HEK293 (cell line): ENCODE data around the gene TACC2.

Source experiments
- CTCF ChIA-PET: fragments of 350-600 bp; formaldehyde crosslinking; extraction: SDS; loops from one replicate; lab custom pipeline; 2021; ENCODE audit warnings: antibody characterized with exemption; lab: Yijun Ruan, JAX
- POLR2A ChIA-PET: fragments of 300-600 bp; formaldehyde crosslinking; extraction: SDS; loops from one replicate; lab custom pipeline; 2020; ENCODE audit warnings: antibody characterized with exemption, inconsistent platforms; lab: Yijun Ruan, JAX
- H3K27ac ChIP-seq: fragments of 200-500 bp; sonication (Bioruptor generic); 2 replicates; pipeline ENCODE4 v1.5.1; 2014; ENCODE audit warnings: low read depth, low read length, control low read depth, inconsistent platforms; ENCODE audit errors: extremely low read depth
- H3K36me3 ChIP-seq, 2 experiments: fragments of 200-500 bp in 1 of 2; sonication (Bioruptor generic) in 1 of 2; 1 replicate in 1 of 2; 2 replicates in 1 of 2; pipeline ENCODE4 v1.5.1; 2014 to 2017; ENCODE audit warnings: inconsistent platforms in 2 of 2, low read length in 2 of 2; ENCODE audit not compliant: control insufficient read depth in 2 of 2, insufficient read depth in 1 of 2
- H3K4me1 ChIP-seq: fragments of 200-500 bp; sonication (Bioruptor generic); 2 replicates; pipeline ENCODE4 v1.5.1; 2014; ENCODE audit warnings: mild to moderate bottlenecking, low read length, inconsistent platforms; ENCODE audit not compliant: control insufficient read depth, insufficient read depth
- H3K4me3 ChIP-seq: 2 replicates; pipeline ENCODE4 v1.5.1; 2011; ENCODE audit warnings: low read depth, mild to moderate bottlenecking, control low read depth, low read length, moderate library complexity
- H3K9me3 ChIP-seq: fragments of 200-500 bp; sonication (Bioruptor generic); 2 replicates; pipeline ENCODE4 v1.5.1; 2014; ENCODE audit warnings: low read depth, low read length, inconsistent platforms; ENCODE audit not compliant: control insufficient read depth, insufficient read depth
- GLI2 ChIP-seq: fragments of 450-650 bp; formaldehyde crosslinking; IDR thresholded peaks from 2 replicates; pipeline ENCODE4; 2017; ENCODE audit warnings: missing biosample characterization, missing genetic modification characterization, low read depth, borderline replicate concordance
- HOXA7 ChIP-seq: sonication (generic); formaldehyde crosslinking; IDR thresholded peaks from 2 replicates; pipeline ENCODE4 v1.8.1; 2022; ENCODE audit warnings: missing genetic modification reagents, borderline replicate concordance
- MEIS1 ChIP-seq: sonication (generic); formaldehyde crosslinking; IDR thresholded peaks from 2 replicates; pipeline ENCODE4 v1.8.1; 2022; ENCODE audit warnings: missing genetic modification reagents, mild to moderate bottlenecking, borderline replicate concordance
- PRDM6 ChIP-seq: fragments of 450-650 bp; formaldehyde crosslinking; IDR thresholded peaks from 2 replicates; pipeline ENCODE4 v1.5.1; 2017; ENCODE audit warnings: missing biosample characterization, missing genetic modification characterization
- ZFP69B ChIP-seq: fragments of 450-650 bp; formaldehyde crosslinking; IDR thresholded peaks from 2 replicates; pipeline ENCODE4 v1.5.1; 2016; ENCODE audit warnings: missing biosample characterization, missing genetic modification characterization
- ZNF274 ChIP-seq, 2 experiments: fragments of 200-500 bp in 1 of 2; fragments of 450-650 bp in 1 of 2; sonication (Bioruptor generic) in 1 of 2; formaldehyde crosslinking in 1 of 2; IDR thresholded peaks; 2 replicates each; pipeline versions ENCODE4 v1.5.1 to v1.6.1; 2014 to 2016; ENCODE audit warnings: borderline replicate concordance in 1 of 2, inconsistent platforms in 1 of 2, low read length in 1 of 2, missing biosample characterization in 1 of 2, missing genetic modification characterization in 1 of 2
- ZNF398 ChIP-seq: fragments of 450-650 bp; formaldehyde crosslinking; IDR thresholded peaks from 2 replicates; pipeline ENCODE4 v1.5.1; 2017; ENCODE audit warnings: missing biosample characterization, missing genetic modification characterization
- ZNF449 ChIP-seq: fragments of 450-650 bp; formaldehyde crosslinking; IDR thresholded peaks from 2 replicates; pipeline ENCODE4 v1.5.1; 2017; ENCODE audit warnings: missing biosample characterization, mild to moderate bottlenecking, missing genetic modification characterization, moderate library complexity
- ZNF549 ChIP-seq: fragments of 450-650 bp; IDR thresholded peaks from 2 replicates; pipeline ENCODE4 v1.5.1; 2018; ENCODE audit warnings: missing biosample characterization, missing genetic modification characterization, mild to moderate bottlenecking, inconsistent platforms, moderate library complexity
- ZNF623 ChIP-seq: fragments of 450-650 bp; formaldehyde crosslinking; IDR thresholded peaks from 2 replicates; pipeline ENCODE4 v1.5.1; 2016; ENCODE audit warnings: missing biosample characterization, missing genetic modification characterization
- ZNF654 ChIP-seq: fragments of 450-650 bp; formaldehyde crosslinking; IDR thresholded peaks from 2 replicates; pipeline ENCODE4 v1.5.1; 2016; ENCODE audit warnings: low read depth, missing biosample characterization, missing genetic modification characterization
- ZNF692 ChIP-seq: fragments of 450-650 bp; formaldehyde crosslinking; IDR thresholded peaks from 2 replicates; pipeline ENCODE4 v1.5.1; 2016; ENCODE audit warnings: missing biosample characterization, missing genetic modification characterization

TACC2 gene

GRCh38 chr10:122122493-122122892 is 133.5 kb downstream of the TACC2 start:
- ChIA-PET POLR2A (interaction anchor here (0.6 to 0.7 kb wide), 2 partner anchors 16 to 145 kb away, joined by 3 read pairs; no protein-coding TSS in a partner anchor), CTCF (interaction anchor here (1.3 to 1.4 kb wide), 2 partner anchors 10 to 68 kb away, joined by 3 to 5 read pairs; no protein-coding TSS in a partner anchor)
- Histone ChIP-seq H3K9me3 (no peaks in the 10 kb centered on the region), H3K27ac (no peak overlapping the region), H3K4me1 (peaks cover 2% of the 10 kb centered on the region), H3K4me3 (no peak overlapping the region), H3K36me3 (no peaks in the 10 kb centered on the region)
- TF ChIP-seq ZNF692 (tag by site-specific recombination) = peak; percentile 83
- TF ChIP-seq ZFP69B (tag by site-specific recombination) = peak; percentile 83
- TF ChIP-seq GLI2 (tag by site-specific recombination) = no peak

GRCh38 chr10:122123186-122123585 is 134.2 kb downstream of the TACC2 start:
- TF ChIP-seq ZNF623 (tag by site-specific recombination) (no peak), GLI2 (tag by site-specific recombination) (no peak), ZNF398 (tag by site-specific recombination) (no peak), ZNF449 (tag by site-specific recombination) (no peak), ZNF549 (tag by site-specific recombination) (no peak), ZNF274 (IDR thresholded peaks at IDR 0.05; ENCODE audit: low read length) (no peak), ZNF274 (tag by site-specific recombination; IDR thresholded peaks at IDR 0.05; ENCODE audit: borderline replicate concordance) (no peak), ZNF654 (tag by site-specific recombination) (no peak), MEIS1 (CRISPR knock-in tag) (no peak)
- POLR2A ChIA-PET = no interaction called here
- CTCF ChIA-PET = no interaction called here
- Histone ChIP-seq H3K36me3 (no peaks in the 10 kb centered on the region), H3K9me3 (no peaks in the 10 kb centered on the region), H3K4me3 (no peak overlapping the region), H3K27ac (no peak overlapping the region), H3K4me1 (peaks cover 9% of the 10 kb centered on the region)

- Histone ChIP-seq H3K9me3 (no peaks in the 10 kb centered on the region), H3K4me3 (no peak overlapping the region), H3K4me1 (peaks cover 12% of the 10 kb centered on the region), H3K36me3 (no peaks in the 10 kb centered on the region), H3K27ac (no peak overlapping the region)
- no peak for TF ChIP-seq HOXA7
- TF ChIP-seq ZNF274 (IDR thresholded peaks at IDR 0.05; ENCODE audit: low read length) = no peak
- TF ChIP-seq ZNF274 (tag by site-specific recombination; IDR thresholded peaks at IDR 0.05; ENCODE audit: borderline replicate concordance) = no peak
- no peak for TF ChIP-seq PRDM6 (tag by site-specific recombination)
- ChIA-PET POLR2A (no interaction called here), CTCF (interaction anchor here (0.7 to 1.6 kb wide), 2 partner anchors 11 to 155 kb away, joined by 4 to 5 read pairs; no protein-coding TSS in a partner anchor)
Measured at GRCh38 chr10:122124342-122124741, 135.4 kb downstream of the TACC2 start.
